Mesenteric fat pad (tissue), 1 donor: ENCODE data around the gene IQCM. TPM values are rescaled to one million over a fixed set of nuclear protein-coding genes. Genes with fewer than 3 reads are reported as not detected.
"Not testable (repeated sequence)": the region's sequence is repeated elsewhere in the genome, so short reads cannot be mapped to it uniquely, and the experiment has no call there.

Experiments
- DNase-seq: peaks from one replicate; pipeline ENCODE4 v3.0.0-alpha.2; 2020; ENCODE audit warnings: low spot score
- total RNA-seq: library from RNA; stranded (reverse); fragmentation: NEBNext Ultra II Directional; extraction: Animal tissue kit (Norgen Biotek cat#: 25700); gene quantifications from one replicate; pipeline ENCODE4 v1.2.1, GENCODE V29; 2021
- donor health status: DM: yes; HTN: yes; CAD: no.

The IQCM gene
- total RNA-seq, 1 donor from 2014 or later, result not detected

DNA sequence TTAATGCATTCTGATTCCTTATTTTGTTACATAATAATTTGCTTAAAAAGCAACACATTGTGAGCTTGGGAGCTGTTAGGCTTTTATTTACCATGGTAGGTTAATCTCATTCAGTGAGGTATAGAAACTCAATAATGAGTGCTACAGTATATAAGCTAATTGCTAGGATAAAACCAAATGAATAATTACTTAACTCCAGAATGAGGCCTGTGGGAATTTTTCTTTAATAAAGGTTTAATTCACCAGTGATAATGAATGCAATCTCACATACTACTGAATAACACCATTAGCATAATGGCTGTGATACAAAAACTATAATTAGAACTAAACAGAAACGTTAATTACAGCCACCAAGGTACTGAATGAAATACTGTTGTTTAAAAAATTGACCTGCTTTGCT, 326.3 kb downstream of the IQCM start:
- no peak for DNase-seq

DNA sequence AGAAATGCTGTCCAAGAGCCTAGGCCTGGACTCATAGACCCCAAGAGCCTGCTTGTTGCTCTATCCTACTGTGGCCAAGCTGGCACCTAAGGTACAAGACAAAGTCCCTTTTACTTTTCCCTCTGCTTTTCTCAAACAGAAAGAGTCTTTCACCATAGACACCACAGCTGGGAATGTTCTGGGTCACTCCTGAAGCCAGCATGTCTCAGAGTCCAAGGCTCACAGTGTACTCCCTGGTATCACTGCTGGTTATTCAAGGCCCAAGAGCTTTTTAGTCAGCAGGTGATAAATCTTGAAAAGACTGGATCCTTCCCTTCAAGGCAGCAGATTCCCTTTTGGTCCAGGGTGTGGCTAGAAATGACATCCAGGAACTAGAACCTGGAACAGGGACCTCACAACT, 328.8 kb downstream of the IQCM start:
- no peak for DNase-seq

DNA sequence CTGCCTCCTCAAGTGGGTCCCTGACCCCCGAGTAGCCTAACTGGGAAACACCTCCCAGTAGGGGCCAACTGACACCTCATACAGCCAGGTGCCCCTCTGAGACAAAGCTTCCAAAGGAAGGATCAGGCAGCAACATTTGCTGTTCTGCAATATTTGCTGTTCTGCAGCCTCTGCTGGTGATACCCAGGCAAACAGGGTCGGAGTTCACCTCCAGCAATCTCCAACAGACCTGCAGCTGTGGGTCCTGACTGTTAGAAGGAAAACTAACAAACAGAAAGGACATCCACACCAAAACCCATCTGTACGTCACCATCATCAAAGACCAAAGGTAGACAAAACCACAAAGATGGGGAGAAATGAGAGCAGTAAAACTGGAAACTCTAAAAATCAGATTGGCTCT, 347.0 kb downstream of the IQCM start:
- DNase-seq, result not testable (repeated sequence)

DNA sequence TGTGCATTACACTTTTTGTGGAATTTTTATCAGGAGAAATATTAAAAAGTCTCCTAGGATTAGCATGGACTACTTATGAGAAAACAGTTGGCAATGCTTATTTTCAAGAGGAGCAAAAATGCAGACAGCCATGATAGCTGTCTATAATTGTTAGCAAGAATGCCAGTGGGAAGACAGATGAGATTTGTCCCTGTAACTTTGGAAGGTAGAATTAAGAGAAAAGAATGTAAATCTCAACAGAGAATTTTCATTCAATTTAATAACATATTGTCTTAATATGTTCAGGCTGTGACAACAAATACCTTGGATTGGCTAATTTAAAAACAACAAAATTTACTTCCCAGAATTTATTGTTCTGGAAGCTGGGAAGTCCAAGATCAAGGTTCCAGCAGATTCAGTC, 349.2 kb downstream of the IQCM start:
- DNase-seq, result no peak

DNA sequence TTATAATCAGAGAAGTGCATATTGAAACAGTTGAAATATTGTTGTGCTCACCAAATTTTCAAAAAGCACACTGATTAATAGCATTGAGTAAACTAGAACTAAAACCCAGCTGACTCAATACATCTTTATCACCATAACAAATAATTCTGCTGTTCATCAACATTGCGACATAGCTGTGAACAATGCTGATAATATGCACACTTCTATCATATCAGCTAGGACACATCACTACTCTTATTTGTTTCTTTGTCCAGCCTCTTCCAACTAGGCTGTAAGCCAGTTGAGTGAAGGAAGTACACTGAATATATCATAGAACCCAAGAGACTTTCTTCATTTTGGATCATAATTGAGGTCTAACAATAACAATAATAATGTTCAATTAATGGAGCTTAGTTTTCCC, 349.7 kb downstream of the IQCM start:
- no peak for DNase-seq

DNA sequence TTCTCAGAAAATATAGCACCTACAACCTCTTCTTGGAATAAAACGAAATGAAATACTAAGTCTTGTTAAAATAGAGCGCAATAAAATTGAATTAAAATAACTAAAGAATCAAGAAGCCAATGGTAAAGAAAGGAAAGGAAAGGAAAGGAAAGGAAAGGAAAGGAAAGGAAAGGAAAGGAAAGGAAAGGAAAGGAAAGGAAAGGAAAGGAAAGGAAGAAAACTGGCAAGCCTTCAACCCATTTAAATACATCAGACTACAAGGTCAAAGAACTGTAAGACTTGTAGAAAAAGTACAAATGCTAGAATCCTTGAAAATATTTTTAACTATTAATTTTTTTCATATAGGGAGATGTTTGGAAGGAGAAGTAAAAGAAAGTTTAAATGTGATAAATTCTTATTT, 372.1 kb downstream of the IQCM start:
- no peak for DNase-seq

DNA sequence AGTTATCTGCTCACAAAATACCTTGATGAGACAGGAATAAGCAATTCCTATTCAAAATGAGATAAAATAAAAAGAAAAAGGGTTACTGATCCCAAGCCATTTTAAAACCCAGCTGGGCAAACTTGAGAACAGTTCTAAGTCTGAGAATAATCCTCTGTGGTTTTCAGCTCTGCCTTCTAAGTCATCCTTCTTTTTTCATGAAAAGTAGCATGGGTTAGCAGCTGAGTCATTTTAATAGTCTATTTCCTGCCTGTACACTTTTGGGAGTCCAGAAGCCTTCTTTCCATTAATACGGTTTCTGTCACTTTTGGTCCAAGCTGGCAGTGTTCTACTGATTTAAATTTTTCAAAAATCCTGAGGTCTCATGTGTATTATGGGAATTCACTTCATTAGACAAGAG, 374.3 kb downstream of the IQCM start:
- DNase-seq, result no peak

DNA sequence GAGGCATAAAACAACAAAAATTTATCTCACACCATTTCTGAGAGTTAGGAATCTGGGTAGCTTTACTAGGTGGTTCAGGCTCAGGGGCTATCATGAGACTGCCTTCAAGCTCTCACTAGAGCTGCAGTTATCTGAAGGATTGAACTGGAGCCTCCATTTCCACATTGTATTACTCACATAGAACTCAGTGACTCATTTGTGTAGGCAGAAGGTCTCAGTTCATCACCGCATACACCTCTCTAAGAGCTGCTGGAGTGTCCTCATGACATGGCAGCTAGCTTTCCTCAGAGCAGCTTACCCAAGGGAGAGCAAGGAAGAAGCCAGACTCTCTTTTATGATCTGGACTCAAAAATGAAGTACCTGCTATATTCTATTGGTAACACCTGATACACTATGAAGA, 389.2 kb downstream of the IQCM start:
- DNase-seq, result no peak

DNA sequence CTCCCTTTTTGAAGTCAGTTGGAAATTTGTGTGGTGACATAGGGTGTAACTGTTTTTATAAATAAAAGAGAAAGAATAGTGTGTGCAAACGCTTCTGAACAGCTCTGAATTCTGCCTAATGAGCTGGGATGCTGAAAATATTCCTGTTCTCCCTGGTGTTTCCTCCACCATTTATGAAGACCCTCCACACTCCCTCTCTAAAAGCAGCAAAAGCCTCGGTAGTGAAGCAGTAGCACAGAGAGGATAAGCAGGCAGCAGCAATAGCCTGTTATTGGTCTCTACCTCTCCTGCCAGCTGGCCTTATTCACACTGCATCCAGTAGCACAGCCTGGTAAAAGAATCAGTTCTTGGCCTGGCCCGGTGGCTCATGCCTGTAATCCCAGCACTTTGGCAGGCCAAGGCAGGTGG, 406.1 kb downstream of the IQCM start:
- no peak for DNase-seq

DNA sequence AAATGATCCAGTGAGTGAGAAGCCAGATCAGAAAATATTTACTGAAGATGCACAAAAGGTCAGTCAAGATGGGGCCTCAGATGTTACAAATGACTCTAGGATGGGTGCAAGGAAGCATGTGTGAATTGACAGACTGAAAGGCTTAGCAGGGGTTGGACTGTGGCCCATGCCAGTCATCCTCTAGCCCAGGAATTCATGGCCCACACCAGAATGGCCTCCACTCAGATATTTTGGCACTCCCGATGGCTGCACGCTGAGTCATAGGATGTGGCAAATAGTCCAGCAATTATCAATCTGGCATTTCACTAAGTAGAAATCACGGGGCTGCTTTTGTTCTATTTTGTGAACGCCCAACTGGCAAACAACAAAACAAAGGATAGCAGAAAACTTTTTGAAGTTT, 406.5 kb downstream of the IQCM start:
- no peak for DNase-seq

DNA sequence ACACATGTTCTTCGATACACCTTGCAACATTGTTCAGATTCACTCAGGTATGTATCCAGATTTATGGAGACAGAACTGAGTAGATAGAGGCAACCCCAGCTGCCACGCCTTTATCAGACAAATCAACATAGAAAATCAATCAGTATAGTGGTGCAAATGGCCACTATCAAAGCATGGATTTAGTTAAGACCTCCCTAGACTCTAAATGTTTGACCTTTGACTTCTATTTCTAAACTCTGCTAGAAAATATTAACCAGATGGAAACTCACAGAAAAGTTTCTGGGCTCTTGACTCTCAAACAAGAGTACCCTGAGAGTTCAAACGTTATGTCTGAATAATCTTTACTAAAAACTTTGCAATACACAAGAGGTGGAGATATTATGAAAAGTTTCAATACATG, 411.5 kb downstream of the IQCM start:
- DNase-seq, result no peak

DNA sequence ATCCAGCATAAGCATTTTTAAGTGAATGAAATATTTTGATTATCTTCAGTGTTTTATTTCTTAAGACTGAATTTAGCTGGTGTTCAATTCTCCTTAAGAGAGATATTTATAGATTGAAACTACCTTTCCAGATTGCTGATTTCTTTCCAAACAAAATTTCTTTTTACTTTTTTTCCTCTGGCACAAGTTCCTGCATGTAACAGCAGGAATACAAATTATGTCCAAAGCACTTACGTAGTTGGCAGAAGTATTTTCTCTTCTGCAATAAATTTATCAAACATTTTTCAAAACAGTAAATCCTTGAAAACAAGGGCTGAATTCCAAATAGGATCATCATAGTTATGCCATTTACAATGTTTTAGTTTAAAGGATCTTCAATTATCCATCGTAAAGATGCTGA, 412.6 kb downstream of the IQCM start:
- DNase-seq, result no peak

DNA sequence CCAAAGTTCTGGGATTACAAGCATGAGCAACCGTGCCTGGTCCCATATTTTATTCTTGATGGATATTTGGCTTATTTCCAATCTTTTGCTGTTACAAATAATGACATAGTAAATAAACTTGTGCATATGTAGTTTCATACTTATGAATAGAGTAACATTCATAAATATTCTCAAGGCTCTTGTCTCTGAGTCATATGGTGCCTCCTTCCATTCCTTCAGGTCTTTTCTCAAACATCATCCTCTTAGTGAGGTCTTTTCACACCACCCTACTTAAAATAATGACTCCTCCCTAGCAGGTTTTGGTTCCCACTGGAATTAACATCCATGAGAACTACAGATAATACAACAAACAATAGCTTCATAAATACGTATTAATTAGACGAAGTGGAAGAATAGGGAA, 416.6 kb downstream of the IQCM start:
- no peak for DNase-seq

DNA sequence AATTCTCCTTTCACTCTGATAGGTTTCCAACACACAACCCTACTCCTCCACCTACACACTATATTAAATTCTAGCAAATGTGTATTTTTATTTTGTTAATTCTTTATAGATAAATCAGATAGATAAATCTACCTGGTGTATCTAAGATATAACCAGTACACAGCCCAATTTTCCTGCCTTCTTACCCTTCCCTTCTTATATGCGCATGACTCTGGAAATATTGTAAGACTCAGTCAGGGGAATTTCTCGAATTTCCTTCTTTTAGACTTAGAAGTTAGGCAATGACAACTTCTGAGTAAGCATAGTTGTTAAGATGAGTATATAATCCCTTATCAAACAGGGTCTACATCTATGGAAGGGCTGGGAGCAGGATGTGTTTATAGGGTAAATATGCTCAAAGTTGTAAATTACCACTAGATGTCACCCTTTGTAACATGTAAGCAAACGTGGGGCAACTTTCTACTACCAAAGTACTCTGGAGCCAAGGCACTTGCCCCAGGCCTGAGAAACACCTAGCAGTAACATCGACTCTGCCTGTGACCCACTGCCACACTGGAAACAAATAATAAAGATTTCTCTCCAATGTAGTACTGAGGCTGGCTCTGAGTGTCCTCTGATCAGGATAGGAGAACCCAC, 444.7 kb downstream of the IQCM start:
- DNase-seq, result no peak

DNA sequence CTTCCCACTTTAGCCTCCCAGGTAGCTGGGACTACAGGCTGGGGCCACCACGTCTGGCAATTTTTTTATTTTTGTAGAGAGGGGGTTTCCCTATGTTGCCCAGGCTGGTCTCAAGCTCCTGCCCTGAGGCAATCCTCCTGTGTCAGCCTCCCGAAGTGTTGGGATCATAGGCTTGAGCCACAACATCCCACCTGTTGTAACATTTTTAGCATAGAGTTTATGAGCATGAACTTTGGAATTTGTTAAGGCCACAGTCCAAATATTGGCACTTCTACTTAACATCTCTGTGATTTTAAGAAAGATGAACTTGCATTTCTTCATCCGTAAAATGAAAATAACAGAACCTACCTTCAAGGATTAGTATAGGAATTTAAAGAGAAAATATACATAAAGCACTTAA, 445.6 kb downstream of the IQCM start:
- DNase-seq, result no peak

DNA sequence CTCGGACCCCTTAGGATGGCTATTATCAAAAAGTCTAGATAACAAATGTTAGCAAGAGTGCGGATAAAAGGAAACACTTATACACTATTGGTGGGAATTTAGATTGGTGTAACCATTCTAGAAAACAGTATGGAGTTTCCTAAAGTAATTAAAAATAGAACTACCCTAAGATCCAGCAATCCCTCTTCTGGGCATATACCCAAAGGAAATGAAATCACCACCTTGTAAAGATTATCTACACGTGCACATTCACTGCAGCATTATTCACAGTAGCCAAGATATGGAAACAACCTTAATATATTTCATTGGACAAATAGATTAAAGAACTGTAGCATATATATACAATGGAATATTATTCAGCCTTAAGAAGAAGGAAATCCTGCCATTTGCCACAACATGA, 462.4 kb downstream of the IQCM start:
- no peak for DNase-seq

DNA sequence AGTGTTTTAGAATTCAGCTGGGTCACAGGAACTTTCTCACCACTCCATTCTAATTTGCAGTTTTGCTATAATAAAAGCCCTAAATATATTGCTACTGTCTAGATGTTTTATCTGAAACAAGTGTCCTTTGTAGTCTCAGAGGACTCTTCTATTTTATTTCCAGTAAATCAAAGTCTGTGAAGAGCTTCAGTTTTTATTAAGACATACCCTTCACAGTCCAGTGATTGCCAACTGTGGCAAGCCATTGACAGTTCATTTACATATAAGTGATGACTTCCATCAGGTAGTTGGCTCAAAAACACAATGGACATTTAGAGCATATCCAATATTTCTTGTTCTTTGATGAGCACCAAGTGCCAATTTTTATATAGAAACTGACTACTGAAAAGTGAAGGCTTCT, 466.1 kb downstream of the IQCM start:
- no peak for DNase-seq

DNA sequence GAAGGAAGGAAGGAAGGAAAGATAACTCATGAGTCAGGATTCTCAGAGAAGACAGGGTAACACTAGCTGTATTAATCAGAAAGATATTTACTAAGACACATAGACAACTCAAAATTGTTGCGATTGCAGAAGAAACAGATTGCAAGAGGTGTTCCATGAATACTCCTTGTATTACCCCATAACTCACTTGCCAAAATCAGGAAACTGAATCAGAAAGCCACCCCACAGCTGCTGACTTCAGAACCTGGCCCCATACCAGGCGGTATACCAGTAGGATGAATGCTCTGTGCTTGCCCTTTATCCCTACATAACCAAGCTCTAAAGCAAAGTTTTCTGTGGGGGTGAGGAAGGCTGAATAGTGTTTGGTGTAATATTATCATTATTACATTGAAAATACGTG, 468.5 kb downstream of the IQCM start:
- no peak for DNase-seq

DNA sequence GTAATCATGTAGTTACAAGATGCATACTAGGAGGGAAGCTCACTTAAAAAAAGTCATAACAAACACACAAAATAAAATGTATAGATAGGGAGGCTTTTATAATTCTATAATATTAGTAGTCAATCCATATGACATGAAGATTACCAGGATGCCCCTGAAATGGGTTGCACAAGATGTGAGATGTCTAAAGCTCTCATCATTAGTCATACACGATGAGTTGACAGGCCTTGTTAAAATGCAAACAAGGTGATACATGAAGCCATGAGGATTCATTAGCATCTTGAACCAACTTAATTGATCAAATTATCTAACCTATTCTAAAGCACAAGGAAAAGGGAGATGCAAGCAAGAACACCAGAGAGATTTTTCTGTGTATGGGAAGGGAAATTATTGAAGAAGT, 470.2 kb downstream of the IQCM start:
- DNase-seq, result no peak

DNA sequence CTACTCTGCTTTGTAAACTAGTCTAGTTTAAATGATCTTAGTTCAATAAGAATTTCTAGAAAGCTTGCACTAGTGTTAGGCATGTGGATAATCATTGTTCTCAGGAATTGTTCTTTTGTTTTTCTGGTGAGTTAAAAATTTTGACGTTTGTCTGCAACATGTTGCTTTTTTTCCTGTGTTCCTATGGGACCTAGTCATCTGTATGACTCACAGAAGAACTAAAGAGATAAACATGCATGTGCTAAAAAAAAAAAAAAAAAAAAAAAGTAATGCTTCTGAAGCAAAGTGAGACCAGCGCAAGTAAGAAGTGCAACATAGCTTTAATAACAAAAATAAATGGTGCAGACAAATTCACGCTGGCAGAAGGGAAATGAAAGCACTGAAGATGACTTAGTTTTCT, 471.2 kb downstream of the IQCM start:
- no peak for DNase-seq

DNA sequence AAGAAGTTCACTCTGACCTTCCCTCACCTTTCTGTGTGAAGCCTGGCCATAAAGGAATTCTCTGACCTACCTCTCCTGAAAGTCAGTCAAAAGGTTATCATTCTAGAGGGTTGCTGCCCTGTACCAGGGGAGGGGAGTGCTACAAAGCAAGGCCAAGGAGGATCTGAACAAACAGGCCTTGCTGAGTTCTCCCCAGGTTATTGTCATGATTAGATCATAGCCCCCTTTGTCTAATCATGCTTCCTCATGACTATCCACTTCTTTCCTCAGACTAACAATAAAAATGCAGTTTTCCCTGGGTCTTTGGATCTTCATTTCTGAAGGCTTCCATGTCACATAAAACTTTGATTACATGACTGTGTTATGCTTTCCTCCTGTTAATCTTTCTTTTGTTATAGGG, 472.0 kb downstream of the IQCM start:
- no peak for DNase-seq

DNA sequence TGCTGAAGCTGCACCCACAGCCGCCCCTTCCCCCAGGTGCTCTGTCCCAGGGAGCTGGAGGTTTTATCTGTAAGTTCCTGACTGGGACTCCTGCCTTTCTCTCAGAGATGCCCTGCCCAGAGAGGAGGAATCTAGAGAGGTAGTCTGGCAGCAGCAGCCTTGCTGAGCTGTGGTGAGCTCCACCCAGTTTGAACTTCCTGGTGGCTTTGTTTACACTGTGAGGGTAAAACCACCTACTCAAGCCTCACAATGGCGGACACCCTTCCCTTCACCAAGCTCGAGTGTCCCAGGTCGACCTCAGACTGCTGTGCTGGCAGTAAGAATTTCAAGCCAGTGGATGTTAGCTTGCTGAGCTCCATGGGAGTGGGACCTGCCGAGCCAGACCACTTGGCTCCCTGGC, 474.5 kb downstream of the IQCM start:
- peak; percentile 65 for DNase-seq

DNA sequence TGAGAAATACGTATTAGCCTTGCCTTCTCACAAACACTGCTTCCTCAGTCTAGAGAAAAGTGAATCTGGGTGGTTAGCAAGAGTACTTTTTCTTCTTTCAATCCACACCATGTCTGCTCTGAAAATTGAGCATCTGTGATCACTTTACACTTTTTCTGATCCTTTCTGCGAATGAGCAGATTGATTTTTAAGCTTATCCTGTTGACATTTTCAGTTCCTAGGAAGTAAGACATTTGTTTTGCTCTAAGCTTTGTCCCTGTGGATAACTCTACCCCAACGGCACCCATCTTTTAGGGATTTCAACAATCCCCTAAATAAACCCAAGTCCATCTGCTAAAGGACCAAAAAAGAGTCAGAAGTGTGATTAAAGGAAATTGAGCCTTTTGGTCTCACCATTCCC, 487.5 kb downstream of the IQCM start:
- no peak for DNase-seq

DNA sequence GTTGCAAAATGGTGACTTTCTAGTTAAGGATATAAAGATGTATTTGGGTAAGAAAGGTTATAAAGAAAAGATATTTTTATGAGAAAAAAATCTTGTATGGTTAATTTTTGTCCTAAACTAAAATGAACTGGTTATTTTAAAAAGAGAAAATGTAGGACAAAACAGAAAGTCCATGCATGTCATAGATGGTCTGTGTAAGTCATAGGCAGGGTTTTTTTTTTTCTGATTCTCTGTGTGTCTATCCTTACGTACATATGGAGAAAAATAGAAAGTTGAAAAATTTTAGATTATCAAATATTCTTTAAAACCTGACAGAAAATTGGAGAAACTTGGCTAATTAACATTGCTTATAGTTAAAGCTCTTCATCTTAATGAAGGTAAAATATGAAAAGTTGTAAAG, 493.4 kb downstream of the IQCM start:
- no peak for DNase-seq
